Measurements from ENCODE around the gene AADAC.
"Not testable (repeated sequence)": the region's sequence is repeated elsewhere in the genome, so short reads cannot be mapped to it uniquely, and the experiment has no call there.

AADAC gene

DNA sequence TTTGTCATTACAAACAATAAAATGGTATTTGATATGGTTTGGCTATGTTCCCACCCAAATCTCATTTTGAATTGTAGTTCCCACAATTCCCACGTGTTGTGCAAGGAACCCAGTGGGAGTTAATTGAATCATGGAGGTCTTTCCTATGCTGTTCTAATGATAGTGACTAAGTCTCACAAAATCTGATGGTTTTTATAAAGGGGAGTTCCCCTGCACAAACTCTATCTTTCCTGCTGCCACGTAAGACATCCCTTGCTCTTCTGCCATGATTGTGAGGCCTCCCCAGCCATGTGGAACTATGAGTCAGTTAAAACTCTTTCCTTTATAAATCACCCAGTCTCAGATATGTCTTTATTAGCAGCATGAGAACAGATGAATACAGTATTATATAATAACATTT, 15.4 kb upstream of the AADAC start:
- no peak for DNase-seq

GRCh38 chr3:151800431-151800830, 13.5 kb upstream of the AADAC start:
- DNase-seq = no peak

DNA sequence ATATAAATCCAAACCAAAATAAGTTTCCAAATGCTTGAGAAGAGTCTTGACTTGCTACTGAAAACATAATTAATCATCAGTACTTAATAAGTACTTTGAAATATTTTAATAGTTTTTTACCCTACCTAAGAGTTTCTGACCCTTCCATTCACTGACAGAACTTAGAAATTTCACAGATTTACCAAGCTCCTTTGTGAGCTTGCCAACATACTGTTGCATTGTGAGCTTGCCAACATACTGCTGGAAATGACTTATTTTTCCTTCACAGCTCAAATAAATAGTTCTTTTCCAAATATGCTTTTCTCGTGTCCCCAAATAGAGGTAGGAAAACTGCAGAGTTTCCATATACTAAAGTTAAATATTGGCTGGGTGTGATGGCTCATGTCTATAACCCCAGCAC, 9.6 kb upstream of the AADAC start:
- no peak for DNase-seq

- DNase-seq = no peak
Measured at GRCh38 chr3:151806838-151807237, 7.1 kb upstream of the AADAC start.

DNA sequence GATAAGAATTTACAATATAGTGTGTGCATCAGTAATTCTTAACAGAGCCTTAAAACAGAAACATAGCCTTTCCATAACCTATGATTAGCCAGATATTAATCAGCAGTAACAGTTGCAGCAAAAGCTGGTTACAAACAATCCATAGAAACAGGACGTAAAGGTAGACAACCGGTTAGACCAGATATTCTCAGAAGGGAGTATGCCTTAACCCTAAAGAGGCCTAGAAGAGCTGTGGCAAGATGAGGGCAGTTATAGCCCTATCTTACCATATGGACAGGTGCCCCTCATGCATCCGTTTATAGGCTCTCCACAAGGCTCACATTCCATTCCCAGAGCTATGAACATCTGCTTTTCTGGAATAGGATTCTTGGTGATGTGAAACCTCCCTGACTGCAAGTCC, 5.0 kb upstream of the AADAC start:
- not testable (repeated sequence) for DNase-seq

DNA sequence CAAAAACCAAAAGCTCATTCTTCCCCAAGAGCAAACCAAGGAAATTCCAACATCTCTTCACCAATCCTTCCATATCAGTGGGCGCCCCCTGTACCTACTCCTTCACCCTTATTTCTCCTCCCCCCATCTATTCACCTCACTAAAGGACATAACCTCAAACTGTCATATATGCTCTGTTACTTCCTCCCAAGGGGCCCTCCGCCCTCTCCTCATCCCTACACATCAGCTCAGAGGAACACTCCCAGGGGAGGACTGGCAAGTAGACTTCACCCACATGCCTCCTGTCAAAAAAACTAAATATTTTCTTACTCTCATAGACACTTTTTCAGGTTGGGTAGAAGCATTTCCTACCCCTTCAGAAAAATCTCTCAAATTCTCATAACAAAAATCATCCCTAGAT, 2.4 kb upstream of the AADAC start:
- no peak for DNase-seq

GRCh38 chr3:151814588-151814987, 672 bp downstream of the AADAC start:
- DNase-seq = no peak

DNA sequence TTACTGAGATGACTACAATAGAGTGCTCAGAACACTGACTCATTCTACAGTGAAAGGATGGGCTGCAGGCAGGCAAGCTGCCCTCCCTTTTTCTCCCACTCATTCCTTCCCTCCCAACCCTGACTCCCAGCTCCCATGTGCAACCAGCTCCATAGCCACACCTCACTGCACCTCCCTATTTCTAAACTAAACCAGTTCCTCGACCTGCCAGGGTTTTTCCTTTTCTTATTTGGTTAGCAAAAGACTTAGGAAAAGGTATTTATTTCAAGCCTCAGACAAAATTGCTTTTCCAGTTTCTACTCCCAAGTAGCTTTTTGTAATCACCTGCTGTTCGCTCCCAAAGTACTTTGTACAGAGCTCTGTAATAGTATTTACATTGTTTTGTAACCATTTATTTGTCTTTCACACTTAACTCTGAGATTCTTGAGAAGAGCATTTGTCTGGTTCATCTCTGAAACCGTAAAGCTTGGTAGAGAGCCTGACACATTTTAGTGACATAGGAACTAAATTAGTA, 2.2 kb downstream of the AADAC start:
- no peak for DNase-seq

DNA sequence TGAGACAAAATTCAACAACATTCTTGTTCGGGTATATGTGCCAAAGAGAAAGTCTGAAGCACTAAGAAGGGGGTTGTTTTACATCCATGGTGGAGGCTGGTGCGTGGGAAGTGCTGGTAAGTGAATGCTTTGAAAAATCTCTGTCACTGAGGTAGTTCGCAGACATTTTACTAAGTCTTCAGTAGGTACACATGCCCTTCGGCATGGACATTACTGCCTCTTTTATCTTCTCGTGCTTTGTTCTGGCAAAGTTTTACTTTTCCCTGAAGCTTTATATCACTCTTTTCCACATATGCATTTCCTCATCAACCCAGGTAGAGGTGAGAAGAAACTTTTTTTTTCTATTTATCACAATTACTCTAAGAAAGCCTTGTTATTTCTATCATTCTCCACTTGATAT, 3.6 kb downstream of the AADAC start:
- no peak for DNase-seq

- DNase-seq = no peak
Measured at GRCh38 chr3:151818361-151818760, 4.4 kb downstream of the AADAC start.

GRCh38 chr3:151819910-151820309, 6.0 kb downstream of the AADAC start:
- no peak for DNase-seq

DNA sequence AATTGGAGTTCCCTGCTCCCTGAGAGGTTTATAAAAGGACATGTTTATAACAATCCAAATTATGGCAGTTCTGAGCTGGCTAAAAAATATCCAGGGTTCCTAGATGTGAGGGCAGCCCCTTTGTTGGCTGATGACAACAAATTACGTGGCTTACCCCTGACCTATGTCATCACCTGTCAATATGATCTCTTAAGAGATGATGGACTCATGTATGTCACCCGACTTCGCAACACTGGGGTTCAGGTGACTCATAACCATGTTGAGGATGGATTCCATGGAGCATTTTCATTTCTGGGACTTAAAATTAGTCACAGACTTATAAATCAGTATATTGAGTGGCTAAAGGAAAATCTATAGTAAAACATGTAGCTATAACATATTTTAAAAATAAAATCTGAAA, 13.9 kb downstream of the AADAC start:
- DNase-seq = no peak

- no peak for DNase-seq
Measured at GRCh38 chr3:151835751-151836525, 22.0 kb downstream of the AADAC start.

DNA sequence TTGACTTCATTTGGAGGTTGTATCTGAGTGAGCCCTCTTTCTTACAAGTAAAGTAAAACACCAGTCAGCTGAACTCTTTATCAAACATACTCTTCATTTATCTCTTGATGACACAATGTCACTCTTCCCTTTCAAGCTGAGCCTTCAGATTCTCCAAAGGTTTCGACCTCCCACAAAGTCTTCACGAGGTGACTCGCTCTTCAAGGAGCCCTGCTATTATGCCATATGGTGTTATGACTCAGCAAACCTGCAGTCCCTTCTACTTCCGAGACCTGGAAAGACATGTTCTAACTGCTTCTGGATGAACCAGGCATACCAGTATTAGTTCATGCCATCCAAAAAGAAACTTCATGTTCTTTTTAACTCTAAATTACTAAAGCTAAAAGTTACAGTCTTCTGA, 23.1 kb downstream of the AADAC start:
- DNase-seq = no peak

DNA sequence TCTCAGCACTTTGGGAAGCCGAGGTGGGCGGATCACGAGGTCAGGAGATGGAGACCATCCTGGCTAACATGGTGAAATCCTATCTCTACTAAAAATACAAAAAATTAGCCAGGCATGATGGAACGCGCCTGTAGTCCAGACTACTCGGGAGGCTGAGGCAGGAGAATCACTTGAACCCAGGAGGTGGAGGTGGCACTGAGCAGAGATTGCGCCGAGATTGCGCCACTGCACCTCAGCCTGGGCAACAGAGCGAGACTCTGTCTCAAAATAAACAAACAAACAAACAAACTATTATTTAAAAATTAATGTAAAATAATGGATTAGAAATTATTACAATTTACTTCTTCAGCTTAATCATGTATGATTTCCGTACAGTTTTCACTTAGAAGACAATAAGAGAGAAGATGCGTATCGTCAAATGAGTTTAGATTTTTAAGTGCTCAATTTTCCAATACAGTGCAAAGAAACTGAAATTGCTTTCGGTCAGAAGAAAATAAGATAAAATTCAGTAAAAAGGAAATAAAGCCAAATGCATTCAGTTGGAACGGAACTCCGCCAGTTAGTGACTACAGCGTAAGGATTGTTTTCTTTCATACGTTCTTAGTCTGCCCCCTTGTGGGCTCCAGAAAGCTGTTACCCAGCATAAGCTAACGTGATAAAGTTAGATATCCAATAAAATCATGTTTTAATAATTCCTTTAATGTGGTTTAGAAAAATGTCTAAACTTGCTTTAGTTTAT, 24.8 kb downstream of the AADAC start:
- no peak for DNase-seq

DNA sequence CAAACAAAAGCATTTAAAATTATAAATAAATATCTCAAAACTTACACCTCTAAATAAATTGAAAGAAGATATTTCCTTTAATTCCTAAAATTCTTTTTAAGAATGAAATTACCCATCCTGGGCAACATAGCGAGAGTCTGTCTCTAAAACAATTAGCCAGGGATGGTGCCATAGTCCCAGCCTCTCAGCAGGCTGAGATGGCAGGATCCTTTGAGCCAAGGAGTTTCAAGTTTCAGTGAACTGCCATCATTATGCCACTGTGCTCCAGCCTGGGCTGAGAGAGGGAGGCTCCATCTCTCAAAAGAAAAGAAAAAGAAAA, 25.4 kb downstream of the AADAC start:
- no peak for DNase-seq

- DNase-seq = no peak
Measured at GRCh38 chr3:151841801-151842200, 27.9 kb downstream of the AADAC start.

DNA sequence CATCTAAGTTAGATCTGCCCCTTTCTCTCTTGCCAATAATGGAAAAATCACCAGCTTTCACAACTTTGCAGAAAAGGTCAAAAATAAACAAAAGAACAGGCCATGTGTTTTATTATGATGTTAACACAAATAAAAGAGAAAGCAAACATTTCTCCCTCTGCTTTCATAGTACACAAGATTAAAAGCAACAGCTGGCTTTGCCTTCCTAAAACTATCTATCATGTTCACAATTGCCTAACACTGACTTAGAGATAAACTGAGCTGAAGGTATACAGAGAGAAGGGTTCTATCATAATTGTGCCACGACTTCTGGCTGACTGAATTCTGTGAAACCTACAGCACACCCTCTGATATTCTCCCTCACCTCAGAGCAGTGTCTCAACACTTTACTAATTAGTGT, 29.4 kb downstream of the AADAC start:
- DNase-seq = no peak

DNA sequence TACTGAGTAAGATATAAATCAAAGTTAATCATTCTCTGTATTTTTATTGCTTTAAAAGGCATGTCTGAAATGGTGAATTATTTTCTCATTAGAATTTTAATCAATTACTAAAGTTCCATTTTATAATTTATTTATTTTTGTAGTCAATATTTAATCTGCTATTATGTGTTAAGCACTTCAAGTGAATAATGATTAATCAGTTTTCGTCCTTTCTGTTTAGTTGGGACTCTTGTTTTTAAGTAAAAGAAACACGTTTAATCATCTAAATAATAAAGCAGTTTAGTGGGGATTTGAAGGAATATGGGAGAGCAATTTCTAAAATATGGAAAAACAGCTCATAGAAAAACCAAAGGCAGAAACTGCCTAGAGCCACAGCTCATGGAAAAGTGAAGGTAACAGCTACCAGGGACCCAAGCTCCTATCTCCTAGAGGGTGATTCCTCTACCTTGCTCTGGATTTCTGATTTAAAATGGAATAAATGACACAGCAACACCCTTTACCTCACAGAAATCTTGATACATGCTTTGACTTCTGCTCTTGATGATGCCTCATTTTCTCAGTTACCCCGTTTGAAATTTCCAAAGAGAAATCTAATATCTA, 31.5 kb downstream of the AADAC start:
- DNase-seq = no peak

GRCh38 chr3:151850065-151850464, 36.1 kb downstream of the AADAC start:
- not testable (repeated sequence) for DNase-seq

GRCh38 chr3:151852074-151852811, 38.3 kb downstream of the AADAC start:
- DNase-seq = no peak

GRCh38 chr3:151856118-151856517, 42.2 kb downstream of the AADAC start:
- no peak for DNase-seq

DNA sequence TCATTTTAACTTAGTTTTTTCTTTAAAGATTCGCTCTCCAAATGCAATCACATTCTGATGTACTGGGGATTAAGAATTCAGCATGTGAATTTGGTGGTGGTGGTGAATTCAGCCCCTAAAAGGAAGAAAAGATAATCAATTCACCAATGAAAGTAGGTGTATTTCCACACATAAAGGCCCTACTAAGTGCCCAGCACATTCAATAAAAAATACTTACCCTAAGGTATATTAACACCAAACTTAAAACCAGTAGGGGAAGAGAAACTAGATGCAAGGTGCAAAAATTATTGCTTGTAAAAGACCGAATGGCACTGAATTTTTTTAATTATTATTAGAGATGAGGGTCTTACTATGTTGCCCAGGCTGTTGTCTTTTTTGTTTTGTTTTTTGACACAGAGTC, 42.7 kb downstream of the AADAC start:
- no peak for DNase-seq

All from cerebellar nuclear complex (tissue), 1 donor.